HEK293 (cell line): ENCODE results near the gene FBXO28.

ENCODE experiments used
- EGR2 ChIP-seq: fragments of 450-650 bp; formaldehyde crosslinking; IDR thresholded peaks from 2 replicates; pipeline ENCODE4 v1.5.1; 2016; ENCODE audit warnings: low read depth, missing biosample characterization, missing genetic modification characterization
- PATZ1 ChIP-seq: fragments of 450-650 bp; formaldehyde crosslinking; IDR thresholded peaks from 2 replicates; pipeline ENCODE4 v1.5.1; 2016; ENCODE audit warnings: missing biosample characterization, missing genetic modification characterization
- TCF7L2 ChIP-seq: IDR thresholded peaks from 2 replicates; pipeline ENCODE4 v1.6.1; 2011; ENCODE audit warnings: low read depth, mild to moderate bottlenecking, inconsistent platforms, low read length, moderate library complexity, borderline replicate concordance
- WT1 ChIP-seq: fragments of 450-650 bp; formaldehyde crosslinking; IDR thresholded peaks from 2 replicates; pipeline ENCODE4 v1.5.1; 2016; ENCODE audit warnings: missing biosample characterization, missing genetic modification characterization
- YY1 ChIP-seq: fragments of 450-650 bp; formaldehyde crosslinking; IDR thresholded peaks from 2 replicates; pipeline ENCODE4 v1.5.1; 2018; ENCODE audit warnings: missing biosample characterization, missing genetic modification characterization
- YY2 ChIP-seq: fragments of 450-650 bp; formaldehyde crosslinking; IDR thresholded peaks from 2 replicates; pipeline ENCODE4 v1.5.1; 2016; ENCODE audit warnings: missing biosample characterization, missing genetic modification characterization
- ZBTB48 ChIP-seq: fragments of 450-650 bp; formaldehyde crosslinking; IDR thresholded peaks from 2 replicates; pipeline ENCODE4 v1.5.1; 2016; ENCODE audit warnings: missing biosample characterization, missing genetic modification characterization
- ZNF121 ChIP-seq: fragments of 450-650 bp; formaldehyde crosslinking; IDR thresholded peaks from 2 replicates; pipeline ENCODE4 v1.5.1; 2016; ENCODE audit warnings: missing biosample characterization, missing genetic modification characterization
- ZNF2 ChIP-seq: fragments of 450-650 bp; formaldehyde crosslinking; IDR thresholded peaks from 2 replicates; pipeline ENCODE4 v1.5.1; 2016; ENCODE audit warnings: missing biosample characterization, missing genetic modification characterization
- ZNF292 ChIP-seq: fragments of 450-650 bp; formaldehyde crosslinking; IDR thresholded peaks from 2 replicates; pipeline ENCODE4 v1.5.1; 2016; ENCODE audit warnings: low read depth, missing biosample characterization, missing genetic modification characterization, borderline replicate concordance
- ZNF366 ChIP-seq: fragments of 450-650 bp; formaldehyde crosslinking; conservative IDR thresholded peaks from 2 replicates; pipeline ENCODE4 v1.5.1; 2016; ENCODE audit warnings: missing biosample characterization, missing genetic modification characterization
- ZNF394 ChIP-seq: fragments of 450-650 bp; formaldehyde crosslinking; IDR thresholded peaks from 2 replicates; pipeline ENCODE4 v1.5.1; 2016; ENCODE audit warnings: missing biosample characterization, missing genetic modification characterization, mild to moderate bottlenecking, moderate library complexity, borderline replicate concordance
- ZNF501 ChIP-seq: fragments of 450-650 bp; formaldehyde crosslinking; IDR thresholded peaks from 2 replicates; pipeline ENCODE4 v1.5.1; 2016; ENCODE audit warnings: missing biosample characterization, missing genetic modification characterization
- ZNF513 ChIP-seq: fragments of 450-650 bp; IDR thresholded peaks from 2 replicates; pipeline ENCODE4 v1.5.1; 2018; ENCODE audit warnings: missing biosample characterization, missing genetic modification characterization
- ZNF571 ChIP-seq: fragments of 450-650 bp; formaldehyde crosslinking; IDR thresholded peaks from 2 replicates; pipeline ENCODE4 v1.5.0; 2017; ENCODE audit warnings: missing biosample characterization, missing genetic modification characterization
- ZNF692 ChIP-seq: fragments of 450-650 bp; formaldehyde crosslinking; IDR thresholded peaks from 2 replicates; pipeline ENCODE4 v1.5.1; 2016; ENCODE audit warnings: missing biosample characterization, missing genetic modification characterization
- ZNF747 ChIP-seq: fragments of 450-650 bp; formaldehyde crosslinking; IDR thresholded peaks from 2 replicates; pipeline ENCODE4 v1.5.1; 2016; ENCODE audit warnings: missing biosample characterization, missing genetic modification characterization
- ZNF76 ChIP-seq: fragments of 450-650 bp; formaldehyde crosslinking; IDR thresholded peaks from 2 replicates; pipeline ENCODE4; 2016; ENCODE audit warnings: low read depth, missing biosample characterization, missing genetic modification characterization, borderline replicate concordance
- ZNF777 ChIP-seq: fragments of 450-650 bp; formaldehyde crosslinking; IDR thresholded peaks from 2 replicates; pipeline ENCODE4 v1.5.1; 2017; ENCODE audit warnings: missing biosample characterization, missing genetic modification characterization, borderline replicate concordance
- ZNF792 ChIP-seq: fragments of 450-650 bp; formaldehyde crosslinking; IDR thresholded peaks from 2 replicates; pipeline ENCODE4 v1.5.1; 2016; ENCODE audit warnings: missing biosample characterization, missing genetic modification characterization
- ZSCAN16 ChIP-seq: fragments of 450-650 bp; formaldehyde crosslinking; IDR thresholded peaks from 2 replicates; pipeline ENCODE4 v1.5.1; 2016; ENCODE audit warnings: missing biosample characterization, missing genetic modification characterization
- TF ChIP-seq, protein P1 (sequence below): fragments of 450-650 bp; formaldehyde crosslinking; IDR thresholded peaks from 2 replicates; pipeline ENCODE4 v1.5.1; 2017; ENCODE audit warnings: missing biosample characterization, missing genetic modification characterization
- TF ChIP-seq, protein P2 (sequence below): fragments of 450-650 bp; formaldehyde crosslinking; IDR thresholded peaks from 2 replicates; pipeline ENCODE4 v1.5.1; 2016; ENCODE audit warnings: missing biosample characterization, missing genetic modification characterization
- TF ChIP-seq, protein P3 (sequence below): fragments of 450-650 bp; formaldehyde crosslinking; IDR thresholded peaks from 2 replicates; pipeline ENCODE4 v1.5.1; 2016; ENCODE audit warnings: missing biosample characterization, missing genetic modification characterization

The FBXO28 gene

DNA sequence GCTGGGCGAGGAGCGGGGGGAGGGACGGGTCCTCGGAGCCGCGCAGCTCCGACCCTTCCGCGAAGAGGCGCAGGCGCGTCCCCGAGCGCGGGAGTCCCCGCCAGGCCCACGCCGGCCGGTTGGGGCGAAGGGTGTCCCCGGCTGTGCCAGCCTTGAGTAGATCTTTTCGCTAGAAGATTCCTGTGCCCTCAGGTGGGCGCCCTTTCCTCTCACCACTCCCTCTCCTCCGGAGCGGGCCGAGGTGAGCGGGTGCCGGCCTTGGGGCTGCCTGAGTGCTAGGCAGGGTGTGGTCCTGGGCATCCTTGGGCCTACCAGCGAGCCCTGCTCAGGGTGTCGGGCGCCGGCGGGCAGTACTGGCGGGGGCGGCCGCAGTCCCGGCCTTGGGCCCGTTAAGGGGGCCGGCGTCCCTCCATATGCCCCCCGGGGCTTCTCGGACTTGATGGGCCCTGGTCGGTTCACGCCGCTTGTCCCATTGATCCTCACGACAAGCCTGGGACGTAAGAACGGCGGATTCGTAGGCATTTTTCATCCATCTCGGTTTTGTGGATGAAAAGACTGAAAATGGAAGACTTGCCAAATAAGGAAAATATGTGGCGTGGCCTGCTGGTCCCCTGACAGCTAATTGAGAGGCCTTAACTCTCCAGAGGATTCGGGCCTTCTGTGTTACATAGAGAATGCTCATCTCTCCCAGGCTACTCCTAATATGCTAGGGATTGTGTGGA is 69.8 kb downstream of the FBXO28 start (continued):
- TF ChIP-seq, protein P1, sequence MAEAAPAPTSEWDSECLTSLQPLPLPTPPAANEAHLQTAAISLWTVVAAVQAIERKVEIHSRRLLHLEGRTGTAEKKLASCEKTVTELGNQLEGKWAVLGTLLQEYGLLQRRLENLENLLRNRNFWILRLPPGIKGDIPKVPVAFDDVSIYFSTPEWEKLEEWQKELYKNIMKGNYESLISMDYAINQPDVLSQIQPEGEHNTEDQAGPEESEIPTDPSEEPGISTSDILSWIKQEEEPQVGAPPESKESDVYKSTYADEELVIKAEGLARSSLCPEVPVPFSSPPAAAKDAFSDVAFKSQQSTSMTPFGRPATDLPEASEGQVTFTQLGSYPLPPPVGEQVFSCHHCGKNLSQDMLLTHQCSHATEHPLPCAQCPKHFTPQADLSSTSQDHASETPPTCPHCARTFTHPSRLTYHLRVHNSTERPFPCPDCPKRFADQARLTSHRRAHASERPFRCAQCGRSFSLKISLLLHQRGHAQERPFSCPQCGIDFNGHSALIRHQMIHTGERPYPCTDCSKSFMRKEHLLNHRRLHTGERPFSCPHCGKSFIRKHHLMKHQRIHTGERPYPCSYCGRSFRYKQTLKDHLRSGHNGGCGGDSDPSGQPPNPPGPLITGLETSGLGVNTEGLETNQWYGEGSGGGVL (tag by site-specific recombination): 0 out of 2 replicates have a peak, but pooled peaks have one; percentile 31
- TF ChIP-seq ZNF76 (tag by site-specific recombination) (peak; percentile 68; the same call in 1 of the 2 replicates), ZNF366 (tag by site-specific recombination) (peak; percentile 63), TCF7L2 (0 out of 2 replicates have a peak, but pooled peaks have one; percentile 40), ZSCAN16 (0 out of 2 replicates have a peak, but pooled peaks have one; percentile 26), WT1 (tag by site-specific recombination) (no peak; the same call in 1 of the 2 replicates), ZNF121 (tag by site-specific recombination) (peak; percentile 68), PATZ1 (tag by site-specific recombination) (peak; percentile 92), ZNF777 (tag by site-specific recombination) (no peak), ZNF692 (tag by site-specific recombination) (peak; percentile 91), ZNF792 (tag by site-specific recombination) (0 out of 2 replicates have a peak, but pooled peaks have one; percentile 46), YY1 (tag by site-specific recombination) (peak; percentile 69), ZBTB48 (tag by site-specific recombination) (peak; percentile 68), ZNF292 (no peak), ZNF571 (tag by site-specific recombination) (no peak), YY2 (tag by site-specific recombination) (peak; percentile 35; the same call in 1 of the 2 replicates), EGR2 (tag by site-specific recombination) (peak; percentile 70), ZNF2 (tag by site-specific recombination) (peak; percentile 11; the same call in 1 of the 2 replicates), ZNF394 (tag by site-specific recombination) (peak; percentile 46; the same call in 1 of the 2 replicates), ZNF513 (tag by site-specific recombination) (0 out of 2 replicates have a peak, but pooled peaks have one; percentile 14), ZNF501 (tag by site-specific recombination) (peak; percentile 94), ZNF747 (tag by site-specific recombination) (no peak)
- TF ChIP-seq, protein P2, sequence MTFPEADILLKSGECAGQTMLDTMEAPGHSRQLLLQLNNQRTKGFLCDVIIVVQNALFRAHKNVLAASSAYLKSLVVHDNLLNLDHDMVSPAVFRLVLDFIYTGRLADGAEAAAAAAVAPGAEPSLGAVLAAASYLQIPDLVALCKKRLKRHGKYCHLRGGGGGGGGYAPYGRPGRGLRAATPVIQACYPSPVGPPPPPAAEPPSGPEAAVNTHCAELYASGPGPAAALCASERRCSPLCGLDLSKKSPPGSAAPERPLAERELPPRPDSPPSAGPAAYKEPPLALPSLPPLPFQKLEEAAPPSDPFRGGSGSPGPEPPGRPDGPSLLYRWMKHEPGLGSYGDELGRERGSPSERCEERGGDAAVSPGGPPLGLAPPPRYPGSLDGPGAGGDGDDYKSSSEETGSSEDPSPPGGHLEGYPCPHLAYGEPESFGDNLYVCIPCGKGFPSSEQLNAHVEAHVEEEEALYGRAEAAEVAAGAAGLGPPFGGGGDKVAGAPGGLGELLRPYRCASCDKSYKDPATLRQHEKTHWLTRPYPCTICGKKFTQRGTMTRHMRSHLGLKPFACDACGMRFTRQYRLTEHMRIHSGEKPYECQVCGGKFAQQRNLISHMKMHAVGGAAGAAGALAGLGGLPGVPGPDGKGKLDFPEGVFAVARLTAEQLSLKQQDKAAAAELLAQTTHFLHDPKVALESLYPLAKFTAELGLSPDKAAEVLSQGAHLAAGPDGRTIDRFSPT (tag by site-specific recombination): peak; percentile 99
- TF ChIP-seq, protein P3, sequence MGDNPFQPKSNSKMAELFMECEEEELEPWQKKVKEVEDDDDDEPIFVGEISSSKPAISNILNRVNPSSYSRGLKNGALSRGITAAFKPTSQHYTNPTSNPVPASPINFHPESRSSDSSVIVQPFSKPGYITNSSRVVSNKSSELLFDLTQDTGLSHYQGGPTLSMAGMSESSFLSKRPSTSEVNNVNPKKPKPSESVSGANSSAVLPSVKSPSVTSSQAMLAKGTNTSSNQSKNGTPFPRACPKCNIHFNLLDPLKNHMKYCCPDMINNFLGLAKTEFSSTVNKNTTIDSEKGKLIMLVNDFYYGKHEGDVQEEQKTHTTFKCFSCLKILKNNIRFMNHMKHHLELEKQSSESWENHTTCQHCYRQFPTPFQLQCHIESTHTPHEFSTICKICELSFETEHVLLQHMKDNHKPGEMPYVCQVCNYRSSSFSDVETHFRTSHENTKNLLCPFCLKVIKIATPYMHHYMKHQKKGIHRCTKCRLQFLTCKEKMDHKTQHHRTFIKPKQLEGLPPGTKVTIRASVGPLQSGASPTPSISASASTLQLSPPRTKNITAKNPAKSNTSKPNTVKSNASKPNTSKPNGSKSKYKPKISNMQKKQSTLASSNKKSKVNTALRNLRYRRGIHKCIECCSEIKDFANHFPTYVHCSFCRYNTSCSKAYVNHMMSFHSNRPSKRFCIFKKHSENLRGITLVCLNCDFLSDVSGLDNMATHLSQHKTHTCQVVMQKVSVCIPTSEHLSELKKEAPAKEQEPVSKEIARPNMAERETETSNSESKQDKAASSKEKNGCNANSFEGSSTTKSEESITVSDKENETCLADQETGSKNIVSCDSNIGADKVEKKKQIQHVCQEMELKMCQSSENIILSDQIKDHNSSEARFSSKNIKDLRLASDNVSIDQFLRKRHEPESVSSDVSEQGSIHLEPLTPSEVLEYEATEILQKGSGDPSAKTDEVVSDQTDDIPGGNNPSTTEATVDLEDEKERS (tag by site-specific recombination): no peak
